Measurements from ENCODE around the gene ALDH1L1. TPM values are rescaled to one million over a fixed set of nuclear protein-coding genes. Genes with fewer than 3 reads are reported as not detected.

Gene ALDH1L1
- total RNA-seq, 1 donor: 0.18 TPM

GRCh38 chr3:126130981-126131745, 49.2 kb downstream of the ALDH1L1 start:
- H3K4me3 ChIP-seq (ENCODE audit: low read depth, low read length): no peak overlapping the region
- TF ChIP-seq CTCF (IDR thresholded peaks at IDR 0.05; ENCODE audit: insufficient read depth, low read length): no peak
- no peak for DNase-seq (ENCODE audit: low read depth)

- H3K4me3 ChIP-seq (ENCODE audit: low read depth, low read length): no peak overlapping the region
- no peak for TF ChIP-seq CTCF (IDR thresholded peaks at IDR 0.05; ENCODE audit: insufficient read depth, low read length)
- DNase-seq (ENCODE audit: low read depth): no peak
Observed at GRCh38 chr3:126130081-126130855, 50.1 kb downstream of the ALDH1L1 start.

GRCh38 chr3:126129398-126129891, 50.9 kb downstream of the ALDH1L1 start:
- no peak for TF ChIP-seq CTCF (IDR thresholded peaks at IDR 0.05; ENCODE audit: insufficient read depth, low read length)

GRCh38 chr3:126128504-126129397, 51.6 kb downstream of the ALDH1L1 start:
- TF ChIP-seq CTCF (IDR thresholded peaks at IDR 0.05; ENCODE audit: insufficient read depth, low read length): no peak
- no peak overlapping the region for H3K4me3 ChIP-seq (ENCODE audit: low read depth, low read length)
- DNase-seq (ENCODE audit: low read depth): no peak

More at GRCh38 chr3:126129398-126129891, 50.9 kb downstream of the ALDH1L1 start:
- H3K4me3 ChIP-seq (ENCODE audit: low read depth, low read length): no peak overlapping the region
- DNase-seq (ENCODE audit: low read depth): no peak

GRCh38 chr3:126127904-126128303, 52.5 kb downstream of the ALDH1L1 start:
- no peak overlapping the region for H3K4me3 ChIP-seq (ENCODE audit: low read depth, low read length)
- no peak for DNase-seq (ENCODE audit: low read depth)
- no peak for TF ChIP-seq CTCF (IDR thresholded peaks at IDR 0.05; ENCODE audit: insufficient read depth, low read length)

- no peak for TF ChIP-seq CTCF (IDR thresholded peaks at IDR 0.05; ENCODE audit: insufficient read depth, low read length)
- DNase-seq (ENCODE audit: low read depth): no peak
- no peak overlapping the region for H3K4me3 ChIP-seq (ENCODE audit: low read depth, low read length)
Observed at GRCh38 chr3:126127452-126127851, 52.9 kb downstream of the ALDH1L1 start.

Data from fibroblast of the aortic adventitia (primary cell).